ENCODE data around the gene ANO1. TPM values are rescaled to one million over a fixed set of nuclear protein-coding genes. Genes with fewer than 3 reads are reported as not detected.

ANO1 gene
- total RNA-seq (ENCODE audit: low replicate concordance): 14.9 and 29.2 TPM in 2 replicates
- long read RNA-seq, partial matches to known transcripts: 4 of 7 reads
- long read RNA-seq, other reads (novel, unspliced or antisense): 3 of 7 reads

DNA sequence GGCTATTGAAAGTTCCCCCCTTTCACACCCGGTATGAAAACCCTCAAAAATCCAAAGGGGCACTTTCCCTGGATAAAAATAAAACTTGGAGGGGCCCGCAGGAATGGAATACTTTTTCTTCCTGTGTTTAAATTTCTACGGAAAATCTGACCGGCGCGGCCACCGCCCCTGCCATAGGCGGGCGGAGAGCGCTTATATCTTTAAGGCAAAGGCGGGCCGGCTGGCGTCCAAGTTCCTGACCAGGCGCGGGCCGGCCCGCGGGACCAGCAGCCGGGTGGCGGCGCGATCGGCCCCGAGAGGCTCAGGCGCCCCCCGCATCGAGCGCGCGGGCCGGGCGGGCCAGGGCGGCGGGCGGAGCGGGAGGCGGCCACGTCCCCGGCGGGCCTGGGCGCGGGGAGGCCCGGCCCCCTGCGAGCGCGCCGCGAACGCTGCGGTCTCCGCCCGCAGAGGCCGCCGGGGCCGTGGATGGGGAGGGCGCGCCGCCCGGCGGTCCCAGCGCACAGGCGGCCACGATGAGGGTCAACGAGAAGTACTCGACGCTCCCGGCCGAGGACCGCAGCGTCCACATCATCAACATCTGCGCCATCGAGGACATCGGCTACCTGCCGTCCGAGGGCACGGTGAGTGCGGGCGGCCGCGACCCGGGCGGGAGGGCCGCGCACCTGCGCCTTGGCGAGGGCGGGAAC lies at the start of gene ANO1:
Gene ANO1, plus strand, starts transcription at position 223 of the 686 bp plus-strand sequence. Its CDS starts 290 bp downstream, at position 513.
- peak within 1 kb of the TSS; percentile 78 for H3K4me3 Mint-ChIP-seq
- peaks cover 84% of the 10 kb centered on the region for H3K27me3 Mint-ChIP-seq
- H3K27ac Mint-ChIP-seq: no peak within 1 kb of the TSS
- H3K4me1 Mint-ChIP-seq (ENCODE audit: unreplicated experiment): no peaks in the 10 kb centered on the region
- DNase-seq (ENCODE audit: extremely low spot score, unreplicated experiment): no peak
- H3K9me3 Mint-ChIP-seq: no peaks in the 10 kb centered on the region
- no peaks in the 10 kb centered on the region for H3K36me3 Mint-ChIP-seq
- TF ChIP-seq, protein P1, sequence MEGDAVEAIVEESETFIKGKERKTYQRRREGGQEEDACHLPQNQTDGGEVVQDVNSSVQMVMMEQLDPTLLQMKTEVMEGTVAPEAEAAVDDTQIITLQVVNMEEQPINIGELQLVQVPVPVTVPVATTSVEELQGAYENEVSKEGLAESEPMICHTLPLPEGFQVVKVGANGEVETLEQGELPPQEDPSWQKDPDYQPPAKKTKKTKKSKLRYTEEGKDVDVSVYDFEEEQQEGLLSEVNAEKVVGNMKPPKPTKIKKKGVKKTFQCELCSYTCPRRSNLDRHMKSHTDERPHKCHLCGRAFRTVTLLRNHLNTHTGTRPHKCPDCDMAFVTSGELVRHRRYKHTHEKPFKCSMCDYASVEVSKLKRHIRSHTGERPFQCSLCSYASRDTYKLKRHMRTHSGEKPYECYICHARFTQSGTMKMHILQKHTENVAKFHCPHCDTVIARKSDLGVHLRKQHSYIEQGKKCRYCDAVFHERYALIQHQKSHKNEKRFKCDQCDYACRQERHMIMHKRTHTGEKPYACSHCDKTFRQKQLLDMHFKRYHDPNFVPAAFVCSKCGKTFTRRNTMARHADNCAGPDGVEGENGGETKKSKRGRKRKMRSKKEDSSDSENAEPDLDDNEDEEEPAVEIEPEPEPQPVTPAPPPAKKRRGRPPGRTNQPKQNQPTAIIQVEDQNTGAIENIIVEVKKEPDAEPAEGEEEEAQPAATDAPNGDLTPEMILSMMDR (conservative IDR thresholded peaks at IDR 0.05): no peak

DNA sequence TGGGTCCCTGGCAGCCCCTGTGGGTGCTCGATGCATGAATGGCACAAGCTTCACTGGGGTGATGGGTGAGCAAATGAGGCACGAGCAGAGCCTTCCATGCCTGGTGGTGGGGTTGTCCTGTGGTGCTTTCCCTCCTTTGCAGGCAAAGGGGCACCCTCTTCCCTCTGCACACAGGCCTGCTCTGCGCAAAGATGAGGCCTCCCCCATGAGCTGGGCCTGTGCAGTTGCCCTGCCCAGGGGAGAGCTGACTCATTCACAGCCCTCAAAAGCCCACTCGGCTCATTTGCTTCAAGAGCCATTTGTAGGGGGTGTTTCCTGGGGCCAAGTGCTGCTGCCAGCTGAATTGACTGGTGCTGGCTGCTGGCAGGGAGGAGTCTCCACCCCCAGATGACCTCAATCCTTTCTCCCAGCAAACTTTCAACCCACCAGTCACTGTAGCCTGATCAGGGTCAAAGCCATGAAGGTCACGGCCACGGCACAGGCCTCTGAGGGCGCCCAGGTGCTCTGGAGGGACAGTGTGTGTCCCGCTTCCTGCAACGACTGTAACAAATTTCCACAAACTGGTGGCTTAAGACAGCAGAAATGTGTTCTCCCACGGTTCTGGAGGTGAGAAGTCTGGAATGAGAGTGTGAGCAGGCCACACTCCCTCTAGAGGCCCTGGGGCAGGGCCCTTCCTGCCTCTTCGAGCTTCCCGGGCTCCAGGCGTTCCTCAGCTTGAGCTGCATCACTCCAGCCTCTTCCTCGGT lies 48.8 kb upstream of the ANO1 start:
- no peak overlapping the region for H3K4me3 Mint-ChIP-seq
- TF ChIP-seq, protein P1 (conservative IDR thresholded peaks at IDR 0.05): no peak
- no peaks in the 10 kb centered on the region for H3K9me3 Mint-ChIP-seq
- peaks cover 7% of the 10 kb centered on the region for H3K4me1 Mint-ChIP-seq (ENCODE audit: unreplicated experiment)
- peaks cover 6% of the 10 kb centered on the region for H3K27me3 Mint-ChIP-seq
- DNase-seq (ENCODE audit: extremely low spot score, unreplicated experiment): peak; percentile 48
- no peaks in the 10 kb centered on the region for H3K36me3 Mint-ChIP-seq
- no peak overlapping the region for H3K27ac Mint-ChIP-seq

DNA sequence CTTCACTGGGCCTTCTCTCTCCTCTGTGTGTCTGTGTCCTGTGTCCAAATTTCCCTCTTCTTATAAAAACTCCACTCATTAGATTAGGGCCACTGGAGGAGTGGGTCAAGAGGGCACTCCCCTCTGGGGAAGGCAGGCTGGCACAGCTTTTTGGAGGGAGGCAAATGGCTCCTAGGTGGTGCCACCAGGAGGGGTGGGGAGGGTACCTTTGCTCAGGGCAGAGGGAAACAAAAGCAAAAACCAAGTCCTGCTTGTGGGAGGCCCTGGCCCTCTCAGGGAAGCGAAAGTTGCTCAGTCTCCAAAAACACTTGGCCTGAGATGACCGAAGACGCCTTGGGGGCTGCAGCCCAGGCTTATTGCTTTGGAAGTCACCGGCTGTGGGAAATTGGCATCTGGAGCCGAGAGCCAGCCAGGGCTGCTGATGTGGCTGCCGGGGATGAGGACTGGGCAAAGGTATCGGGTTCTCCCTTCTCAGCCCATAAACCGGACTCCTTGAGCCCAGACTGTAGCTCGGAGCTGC lies 48.2 kb upstream of the ANO1 start:
- peaks cover 7% of the 10 kb centered on the region for H3K4me1 Mint-ChIP-seq (ENCODE audit: unreplicated experiment)
- H3K36me3 Mint-ChIP-seq: no peaks in the 10 kb centered on the region
- DNase-seq (ENCODE audit: extremely low spot score, unreplicated experiment): no peak
- H3K27ac Mint-ChIP-seq: no peak overlapping the region
- TF ChIP-seq, protein P1 (conservative IDR thresholded peaks at IDR 0.05): no peak
- H3K9me3 Mint-ChIP-seq: no peaks in the 10 kb centered on the region
- H3K4me3 Mint-ChIP-seq: no peak overlapping the region
- H3K27me3 Mint-ChIP-seq: peaks cover 6% of the 10 kb centered on the region

DNA sequence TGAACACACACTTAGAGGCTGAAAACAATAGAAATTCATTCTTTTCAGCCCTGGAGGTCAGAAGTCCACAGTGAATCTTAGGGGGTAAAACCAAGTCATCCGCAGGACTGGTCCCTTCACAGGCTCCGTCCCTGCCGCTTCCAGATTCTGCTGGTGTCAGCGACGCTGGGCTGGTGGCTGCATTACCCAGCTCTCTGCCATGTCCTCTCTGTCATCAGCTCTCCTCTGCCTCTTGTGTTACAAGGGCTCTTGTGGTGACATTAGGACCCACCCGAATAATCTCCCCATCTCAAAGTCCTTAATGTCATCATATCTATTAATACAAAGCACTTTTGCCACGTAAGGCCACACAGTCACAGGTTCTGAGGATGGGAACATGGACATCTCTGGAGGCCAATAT lies 47.7 kb upstream of the ANO1 start:
- peaks cover 6% of the 10 kb centered on the region for H3K27me3 Mint-ChIP-seq
- TF ChIP-seq, protein P1 (conservative IDR thresholded peaks at IDR 0.05): no peak
- H3K27ac Mint-ChIP-seq: no peak overlapping the region
- no peak for DNase-seq (ENCODE audit: extremely low spot score, unreplicated experiment)
- H3K4me3 Mint-ChIP-seq: no peak overlapping the region
- no peaks in the 10 kb centered on the region for H3K9me3 Mint-ChIP-seq
- no peaks in the 10 kb centered on the region for H3K36me3 Mint-ChIP-seq
- peaks cover 7% of the 10 kb centered on the region for H3K4me1 Mint-ChIP-seq (ENCODE audit: unreplicated experiment)

DNA sequence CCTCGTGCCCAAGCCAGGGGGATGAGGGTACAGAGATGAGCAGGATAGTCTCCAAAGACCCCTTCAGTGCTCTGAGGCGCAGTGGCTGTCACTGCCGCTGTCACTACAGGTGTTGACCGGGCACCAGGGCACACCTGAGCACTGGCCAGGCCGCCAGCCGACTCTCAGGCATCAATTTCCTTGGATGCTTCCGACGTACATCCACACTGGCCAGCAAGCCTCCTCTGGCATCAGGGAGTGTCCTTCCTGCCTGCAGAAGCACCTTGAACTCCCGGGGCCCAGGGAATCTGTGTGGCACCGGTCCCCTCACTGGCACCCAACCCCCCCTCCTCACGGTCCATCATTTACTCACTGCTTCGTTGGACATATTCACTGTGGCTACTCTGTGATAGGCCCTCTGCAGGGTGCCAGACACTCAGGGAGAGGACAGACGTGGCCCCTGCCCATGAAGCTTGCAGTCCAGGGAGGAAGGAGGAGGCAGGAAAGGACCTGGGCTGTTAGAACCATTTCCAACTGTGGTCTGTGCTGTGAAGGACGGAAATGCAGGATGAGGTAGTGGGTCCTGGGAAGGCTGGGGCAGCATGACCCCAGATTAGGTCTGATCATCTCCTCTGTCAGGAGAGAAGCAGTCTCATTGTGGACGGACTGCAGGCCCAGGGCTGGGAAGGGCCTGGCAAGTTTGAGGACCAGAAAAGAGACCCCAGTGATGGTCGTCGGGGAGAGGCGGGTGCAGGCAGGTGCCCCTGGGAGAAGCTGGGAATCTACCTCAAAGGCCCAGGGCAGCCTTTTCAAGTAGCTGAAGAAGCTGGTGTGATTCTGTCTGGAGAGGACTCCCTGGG lies 46.3 kb upstream of the ANO1 start:
- no peaks in the 10 kb centered on the region for H3K36me3 Mint-ChIP-seq
- H3K4me1 Mint-ChIP-seq (ENCODE audit: unreplicated experiment): peaks cover 7% of the 10 kb centered on the region
- DNase-seq (ENCODE audit: extremely low spot score, unreplicated experiment): no peak
- H3K27ac Mint-ChIP-seq: peak overlapping the region; percentile 40
- H3K4me3 Mint-ChIP-seq: no peak overlapping the region
- peaks cover under 1% of the 10 kb centered on the region for H3K9me3 Mint-ChIP-seq
- TF ChIP-seq, protein P1 (conservative IDR thresholded peaks at IDR 0.05): no peak
- peaks cover 6% of the 10 kb centered on the region for H3K27me3 Mint-ChIP-seq
